Measurements from ENCODE around the gene DCTN2.

GRCh38 chr12:57574795-57575194, 27.8 kb upstream of the DCTN2 start:
- TF ChIP-seq CTCF (IDR thresholded peaks at IDR 0.05) (no peak), TAF1 (IDR thresholded peaks at IDR 0.05; ENCODE audit: borderline replicate concordance, low read depth, low read length) (no peak), USF2 (IDR thresholded peaks at IDR 0.05; ENCODE audit: borderline replicate concordance, low read depth, low read length) (no peak)
